ENCODE measurements around the gene MPPED1. TPM values are rescaled to one million over a fixed set of nuclear protein-coding genes. Genes with fewer than 3 reads are reported as not detected.

Gene MPPED1
- total RNA-seq, 4 donors from 2014 or later: 0.29 to 6.8 (median 0.80) TPM; not detected in 1

DNA sequence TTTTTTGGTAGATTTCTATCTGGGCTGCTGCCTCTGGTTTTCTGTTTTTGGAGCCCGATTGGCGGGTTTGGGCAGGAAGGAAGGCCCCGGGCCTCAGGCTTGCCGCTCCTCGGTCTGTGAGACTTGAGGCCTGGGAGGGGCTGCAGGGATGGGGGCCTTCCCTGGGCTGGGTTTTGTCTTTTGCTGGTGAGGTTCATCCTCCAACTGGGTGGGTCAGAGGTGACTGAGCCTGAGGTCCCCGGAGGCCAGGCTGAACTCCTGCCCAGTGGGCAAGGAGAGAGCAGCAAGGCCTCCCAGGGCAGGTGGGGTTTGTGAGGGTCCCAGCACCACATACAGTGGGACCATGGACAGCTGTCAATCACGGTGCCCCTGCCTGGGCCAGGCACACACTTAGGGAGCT is 15.0 kb downstream of the MPPED1 start:
- H3K4me3 ChIP-seq (ENCODE audit: low read depth, poor library complexity, severe bottlenecking): no peak overlapping the region
- DNase-seq (ENCODE audit: low spot score in 2 of 2): no peak
- 50 to 66% methylated on average over 4 to 6 of the region's 7 CpGs for WGBS, 2 donors
- TF ChIP-seq, protein P1, sequence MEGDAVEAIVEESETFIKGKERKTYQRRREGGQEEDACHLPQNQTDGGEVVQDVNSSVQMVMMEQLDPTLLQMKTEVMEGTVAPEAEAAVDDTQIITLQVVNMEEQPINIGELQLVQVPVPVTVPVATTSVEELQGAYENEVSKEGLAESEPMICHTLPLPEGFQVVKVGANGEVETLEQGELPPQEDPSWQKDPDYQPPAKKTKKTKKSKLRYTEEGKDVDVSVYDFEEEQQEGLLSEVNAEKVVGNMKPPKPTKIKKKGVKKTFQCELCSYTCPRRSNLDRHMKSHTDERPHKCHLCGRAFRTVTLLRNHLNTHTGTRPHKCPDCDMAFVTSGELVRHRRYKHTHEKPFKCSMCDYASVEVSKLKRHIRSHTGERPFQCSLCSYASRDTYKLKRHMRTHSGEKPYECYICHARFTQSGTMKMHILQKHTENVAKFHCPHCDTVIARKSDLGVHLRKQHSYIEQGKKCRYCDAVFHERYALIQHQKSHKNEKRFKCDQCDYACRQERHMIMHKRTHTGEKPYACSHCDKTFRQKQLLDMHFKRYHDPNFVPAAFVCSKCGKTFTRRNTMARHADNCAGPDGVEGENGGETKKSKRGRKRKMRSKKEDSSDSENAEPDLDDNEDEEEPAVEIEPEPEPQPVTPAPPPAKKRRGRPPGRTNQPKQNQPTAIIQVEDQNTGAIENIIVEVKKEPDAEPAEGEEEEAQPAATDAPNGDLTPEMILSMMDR (IDR thresholded peaks at IDR 0.05): no peak
- TF ChIP-seq POLR2A (IDR thresholded peaks at IDR 0.05): no peak
- intact Hi-C loops (cut with DNase I; ENCODE audit: low total_unique reads): no loop called here

DNA sequence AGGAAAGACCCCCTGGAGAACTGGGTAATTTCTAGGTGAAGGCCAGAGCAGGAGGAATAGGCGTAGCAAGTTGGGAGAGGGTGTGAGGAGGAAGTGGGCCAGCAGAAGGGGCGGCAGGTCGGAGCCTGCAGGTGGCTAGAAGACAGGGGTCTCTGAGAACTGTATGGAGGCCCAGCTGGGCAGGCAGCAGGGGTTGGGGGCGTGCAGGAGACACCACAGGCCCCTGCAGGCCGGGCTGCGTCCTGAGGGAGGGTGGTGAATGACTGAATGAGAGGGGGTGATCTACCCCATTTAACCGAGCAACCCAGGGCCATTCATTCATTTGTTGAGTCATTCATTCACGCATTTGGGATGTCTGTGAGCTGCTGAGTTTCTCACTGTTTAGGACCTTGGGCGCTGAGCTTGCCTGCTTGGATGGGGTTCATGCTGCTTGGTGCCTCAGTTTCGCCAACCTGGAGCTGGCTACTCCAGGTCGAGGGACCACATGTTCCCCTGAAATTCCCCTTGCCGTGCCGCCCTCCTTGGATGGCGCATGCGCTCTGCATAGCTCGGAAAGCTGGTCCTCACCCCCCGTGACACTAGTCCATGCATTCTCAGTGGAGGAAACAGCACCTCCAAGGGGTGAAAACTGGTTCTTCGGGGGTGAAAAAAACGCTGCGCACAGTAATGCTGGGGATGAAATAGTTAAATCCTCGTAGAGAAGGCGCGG is 15.6 kb downstream of the MPPED1 start:
- intact Hi-C loops (cut with DNase I; ENCODE audit: low total_unique reads): no loop called here
- H3K4me3 ChIP-seq (ENCODE audit: low read depth, poor library complexity, severe bottlenecking): no peak overlapping the region
- WGBS, 2 donors: 78 to 79% methylated on average over 23 of the region's 23 CpGs
- DNase-seq (ENCODE audit: low spot score in 2 of 2): no peak
- TF ChIP-seq, protein P1 (IDR thresholded peaks at IDR 0.05): no peak
- TF ChIP-seq POLR2A (IDR thresholded peaks at IDR 0.05): no peak

DNA sequence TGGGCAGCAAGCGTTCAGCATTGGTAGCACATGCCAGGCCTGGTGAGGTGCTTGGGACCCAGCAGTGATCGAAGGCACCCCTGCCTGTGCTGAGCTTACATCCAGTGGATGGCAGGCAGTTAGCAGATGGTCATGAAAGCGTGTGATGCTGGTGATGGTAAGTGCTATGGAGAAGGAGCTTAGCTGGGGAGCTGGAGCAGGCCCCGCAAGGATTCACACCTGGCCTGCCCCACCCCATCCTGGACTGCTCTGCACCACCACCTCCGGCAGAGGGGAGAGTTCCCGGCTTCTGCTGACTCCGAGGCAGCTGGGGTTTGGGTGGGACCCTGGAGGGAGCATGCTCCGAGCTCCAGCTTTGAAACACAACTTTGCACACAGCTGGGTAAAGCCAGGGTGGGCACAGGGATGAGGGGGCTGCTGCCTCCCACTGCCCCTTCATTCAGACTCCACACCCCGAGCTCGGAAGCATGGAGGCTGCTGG is 16.2 kb downstream of the MPPED1 start:
- TF ChIP-seq POLR2A (IDR thresholded peaks at IDR 0.05): no peak
- TF ChIP-seq, protein P1 (IDR thresholded peaks at IDR 0.05): no peak
- H3K4me3 ChIP-seq (ENCODE audit: low read depth, poor library complexity, severe bottlenecking): no peak overlapping the region
- intact Hi-C loops (cut with DNase I; ENCODE audit: low total_unique reads): no loop called here
- WGBS, 2 donors: 65 to 67% methylated on average over 10 of the region's 10 CpGs
- no peak for DNase-seq (ENCODE audit: low spot score in 2 of 2)

DNA sequence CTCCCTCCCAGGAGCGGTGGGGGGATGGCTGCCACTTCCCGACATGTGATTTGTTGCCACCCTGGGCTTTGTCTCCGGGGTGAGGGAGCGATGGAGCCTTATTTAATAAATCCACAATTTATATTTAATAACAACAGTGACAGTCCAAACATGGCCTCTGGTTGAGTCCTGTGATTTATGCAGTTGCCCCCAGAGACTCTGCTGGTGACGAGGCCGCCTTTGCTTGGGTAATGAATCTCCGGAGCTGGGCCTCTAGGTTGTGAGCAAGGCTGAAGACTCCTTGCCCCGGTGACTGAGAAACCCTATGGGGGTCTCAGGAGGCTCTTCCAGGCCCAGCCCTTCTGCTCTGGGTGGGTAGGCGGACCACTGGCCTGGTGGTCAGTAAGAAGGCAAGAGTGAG is 16.7 kb downstream of the MPPED1 start:
- intact Hi-C loops (cut with DNase I; ENCODE audit: low total_unique reads): no loop called here
- TF ChIP-seq POLR2A (IDR thresholded peaks at IDR 0.05): no peak
- TF ChIP-seq, protein P1 (IDR thresholded peaks at IDR 0.05): no peak
- H3K4me3 ChIP-seq (ENCODE audit: low read depth, poor library complexity, severe bottlenecking): no peak overlapping the region
- DNase-seq (ENCODE audit: low spot score in 2 of 2): no peak
- WGBS, 2 donors: 90% methylated on average over 9 of the region's 9 CpGs

DNA sequence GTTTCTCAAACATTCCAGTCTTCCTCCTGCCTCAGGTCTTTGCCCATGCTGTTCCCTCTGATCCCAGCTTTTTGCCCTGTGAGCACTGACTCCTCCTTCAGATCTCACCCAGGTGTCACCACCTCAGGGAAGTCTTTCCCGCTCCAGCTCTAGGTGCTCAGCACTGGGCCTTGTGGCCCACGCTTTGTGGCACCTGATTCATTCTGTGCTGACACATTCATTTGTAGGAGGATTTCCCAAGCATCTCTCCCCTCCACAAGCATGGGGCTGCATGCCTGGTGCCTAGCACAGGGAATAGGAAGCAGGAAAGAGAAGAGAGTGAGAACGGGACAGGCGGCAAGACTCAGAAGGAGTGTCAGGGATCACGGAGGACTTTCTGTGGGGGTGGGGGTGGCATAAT is 17.6 kb downstream of the MPPED1 start:
- WGBS, 2 donors: 89 to 93% methylated on average over 5 of the region's 5 CpGs
- TF ChIP-seq, protein P1 (IDR thresholded peaks at IDR 0.05): no peak
- no peak for TF ChIP-seq POLR2A (IDR thresholded peaks at IDR 0.05)
- DNase-seq (ENCODE audit: low spot score in 2 of 2): no peak
- intact Hi-C loops (cut with DNase I; ENCODE audit: low total_unique reads): no loop called here
- H3K4me3 ChIP-seq (ENCODE audit: low read depth, poor library complexity, severe bottlenecking): no peak overlapping the region
